NCI-H1417 (cell line): ENCODE data around the gene UHRF2.
"Not testable (repeated sequence)": the region's sequence is repeated elsewhere in the genome, so short reads cannot be mapped to it uniquely, and the experiment has no call there.

ENCODE experiments used
- DNase-seq, 3 experiments: peaks; one replicate each; lab custom pipeline; 2025; lab: John Stamatoyannopoulos, UW

The UHRF2 gene

GRCh38 chr9:6412487-6413364 lies at the start of gene UHRF2:
Gene UHRF2, plus strand, starts transcription at chr9:6413199. Its CDS starts 292 bp downstream, at chr9:6413491.
- DNase-seq = peak; percentile 86 to 94 (median 94)

- no peak for DNase-seq
Observed at GRCh38 chr9:6367128-6367890, 45.7 kb upstream of the UHRF2 start.

GRCh38 chr9:6368831-6369230 lies 44.2 kb upstream of the UHRF2 start:
- no peak for DNase-seq

- DNase-seq = not testable (repeated sequence)
Observed at GRCh38 chr9:6381477-6382012, 31.5 kb upstream of the UHRF2 start.

GRCh38 chr9:6382681-6383080 lies 30.3 kb upstream of the UHRF2 start:
- no peak for DNase-seq

- no peak for DNase-seq
Observed at GRCh38 chr9:6383551-6384225, 29.3 kb upstream of the UHRF2 start.

GRCh38 chr9:6384732-6385131 lies 28.3 kb upstream of the UHRF2 start:
- no peak for DNase-seq

- DNase-seq = no peak
Observed at GRCh38 chr9:6399071-6399470, 13.9 kb upstream of the UHRF2 start.

GRCh38 chr9:6405371-6405770 lies 7.6 kb upstream of the UHRF2 start:
- no peak for DNase-seq

GRCh38 chr9:6407778-6408177 lies 5.2 kb upstream of the UHRF2 start:
- DNase-seq = no peak

- no peak for DNase-seq
Observed at GRCh38 chr9:6408320-6408719, 4.7 kb upstream of the UHRF2 start.

GRCh38 chr9:6409811-6410210 lies 3.2 kb upstream of the UHRF2 start:
- DNase-seq = no peak

GRCh38 chr9:6410633-6411032 lies 2.4 kb upstream of the UHRF2 start:
- no peak for DNase-seq

GRCh38 chr9:6413365-6414246 lies 607 bp downstream of the UHRF2 start:
- peak; percentile 24 to 83 (median 79) for DNase-seq

- peak in 1 of 3 experiments; percentile 55 for DNase-seq
Observed at GRCh38 chr9:6414247-6414641, 1.2 kb downstream of the UHRF2 start.

- peak in 1 of 3 experiments; percentile 3 for DNase-seq
Observed at GRCh38 chr9:6415266-6415665, 2.3 kb downstream of the UHRF2 start.

GRCh38 chr9:6417186-6417585 lies 4.2 kb downstream of the UHRF2 start:
- no peak for DNase-seq

GRCh38 chr9:6418764-6419163 lies 5.8 kb downstream of the UHRF2 start:
- no peak for DNase-seq

- DNase-seq = no peak
Observed at GRCh38 chr9:6424940-6425339, 11.9 kb downstream of the UHRF2 start.

GRCh38 chr9:6426117-6426516 lies 13.1 kb downstream of the UHRF2 start:
- no peak for DNase-seq
